GM18505 (cell line): Measurements from ENCODE around the gene KLHL40.

Source experiments
- ATAC-seq: cut with Tn5 transposase; IDR thresholded peaks from one replicate; pipeline ENCODE4 v1.9.1; 2021; ENCODE audit not compliant: unreplicated experiment
- POLR2A ChIP-seq: IDR thresholded peaks from 4 replicates; pipeline ENCODE4 v1.6.1; 2011; ENCODE audit warnings: borderline replicate concordance; ENCODE audit not compliant: insufficient read depth, insufficient read length; ENCODE audit errors: extremely low read depth

The KLHL40 gene

DNA sequence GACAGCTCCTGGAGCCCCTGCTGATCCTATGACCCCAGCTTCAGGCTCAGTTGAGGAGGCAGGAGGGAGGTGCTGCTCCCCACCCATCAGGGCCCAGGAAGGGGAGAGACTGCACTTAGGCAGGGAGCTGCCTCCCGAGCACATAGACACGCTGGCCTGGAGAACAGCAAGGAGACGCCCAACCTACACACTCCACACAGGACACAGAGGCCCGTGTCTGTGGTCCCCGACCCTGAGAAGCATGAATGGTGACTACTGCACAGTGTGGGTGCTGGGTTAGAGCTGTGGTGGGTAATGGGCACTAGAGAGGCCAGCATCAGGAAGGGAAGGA lies 18.3 kb downstream of the KLHL40 start:
- no peak for TF ChIP-seq POLR2A
- ATAC-seq, result no peak

DNA sequence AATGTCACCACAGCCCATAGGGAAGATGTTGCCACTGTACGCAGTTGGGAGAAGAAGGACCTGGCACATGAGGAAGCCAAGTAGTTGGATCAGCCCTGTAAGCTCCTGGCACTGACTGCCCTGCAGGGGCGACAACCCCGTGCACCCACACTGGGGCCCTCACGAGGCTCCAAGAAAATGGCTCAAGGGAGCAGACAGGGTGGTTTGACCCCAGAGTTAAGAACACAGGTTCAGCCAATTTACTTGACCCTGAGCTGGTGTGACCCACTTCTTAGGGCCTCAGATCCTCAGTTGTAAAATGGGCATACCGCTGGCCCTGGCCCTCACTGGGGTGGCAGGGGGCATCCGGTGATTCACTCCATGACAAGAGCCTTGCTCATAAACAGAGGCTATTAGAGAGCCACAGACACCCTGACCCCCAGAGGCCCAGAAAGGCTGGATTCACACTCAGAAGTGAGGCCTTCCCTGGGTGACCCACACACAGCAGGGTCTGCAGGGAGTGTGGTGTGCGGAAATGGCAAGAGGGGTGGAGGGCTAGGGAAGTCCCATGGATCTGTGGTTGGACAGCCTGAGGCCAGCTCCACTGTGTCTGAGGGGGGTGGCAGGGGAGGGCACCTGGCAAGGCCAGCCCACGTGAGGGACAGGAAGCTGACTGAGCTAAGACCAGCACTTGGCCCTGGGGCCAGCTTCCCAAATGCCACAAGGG lies 19.0 kb downstream of the KLHL40 start:
- TF ChIP-seq POLR2A, result no peak
- no peak for ATAC-seq

DNA sequence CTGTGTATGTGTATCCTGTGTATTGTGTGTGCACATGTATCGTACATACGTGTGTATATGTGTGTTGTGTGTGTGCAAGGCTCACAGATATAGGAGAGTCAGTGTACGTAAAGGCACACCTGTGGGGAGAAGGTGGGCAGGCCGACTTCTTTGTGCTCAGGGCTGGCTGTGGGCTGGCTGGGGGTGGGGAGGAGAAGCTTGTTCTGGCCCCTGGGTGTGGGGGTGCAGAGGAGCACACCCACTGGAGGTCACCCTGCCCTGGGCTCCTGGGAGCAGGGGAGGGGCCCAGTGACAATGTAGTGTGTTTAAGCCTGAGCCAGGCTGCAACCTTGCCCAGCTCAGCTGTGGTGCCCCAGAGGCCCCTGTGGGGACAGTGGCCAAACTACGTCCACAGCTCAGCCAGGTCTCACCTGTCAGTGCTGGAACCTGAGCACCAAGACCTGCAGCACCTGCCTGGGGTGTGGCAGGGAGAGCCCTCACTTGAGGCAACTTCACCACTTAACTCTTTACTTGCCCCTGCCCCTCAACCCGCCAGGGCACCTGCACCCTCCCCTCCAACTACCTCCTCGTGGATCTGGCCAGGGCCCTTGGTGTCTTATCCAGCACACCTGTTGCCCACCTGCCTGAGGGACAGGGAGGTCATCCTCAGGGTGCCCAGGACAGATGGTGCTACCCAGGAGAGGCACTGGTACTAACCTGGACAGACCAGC lies 19.9 kb downstream of the KLHL40 start:
- no peak for ATAC-seq

DNA sequence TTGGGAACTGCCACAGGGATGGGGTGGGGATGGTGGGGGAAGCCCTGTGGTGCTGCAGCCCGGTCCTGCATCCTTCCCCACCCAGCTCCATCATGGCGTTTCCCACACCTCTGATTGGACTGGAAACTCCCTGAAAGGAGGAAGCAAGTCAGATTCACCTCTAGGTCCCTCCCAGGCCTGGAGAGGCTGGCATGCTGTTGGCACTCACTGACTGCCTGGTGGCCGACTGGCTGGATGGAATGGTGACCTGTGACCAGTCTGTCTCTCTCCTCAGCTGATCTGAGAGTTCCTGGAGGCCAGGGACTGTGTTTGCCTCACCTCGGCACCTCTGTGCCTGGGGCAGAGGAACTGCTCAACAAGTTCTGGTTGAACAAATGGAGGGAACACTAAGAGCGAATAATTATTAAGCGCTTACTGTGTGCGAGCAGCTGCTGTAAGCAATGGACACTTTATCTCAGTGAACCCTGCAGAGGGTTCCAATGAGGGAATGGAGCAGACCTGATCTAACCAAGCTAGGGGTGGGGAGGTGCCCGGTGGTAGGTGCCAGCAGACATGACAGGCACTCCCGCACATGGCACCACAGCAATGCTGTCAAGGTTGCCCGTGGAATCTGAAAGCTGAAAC lies 20.7 kb downstream of the KLHL40 start:
- no peak for TF ChIP-seq POLR2A
- no peak for ATAC-seq

More for the DNA sequence above, 19.9 kb downstream of the KLHL40 start:
- no peak for TF ChIP-seq POLR2A

DNA sequence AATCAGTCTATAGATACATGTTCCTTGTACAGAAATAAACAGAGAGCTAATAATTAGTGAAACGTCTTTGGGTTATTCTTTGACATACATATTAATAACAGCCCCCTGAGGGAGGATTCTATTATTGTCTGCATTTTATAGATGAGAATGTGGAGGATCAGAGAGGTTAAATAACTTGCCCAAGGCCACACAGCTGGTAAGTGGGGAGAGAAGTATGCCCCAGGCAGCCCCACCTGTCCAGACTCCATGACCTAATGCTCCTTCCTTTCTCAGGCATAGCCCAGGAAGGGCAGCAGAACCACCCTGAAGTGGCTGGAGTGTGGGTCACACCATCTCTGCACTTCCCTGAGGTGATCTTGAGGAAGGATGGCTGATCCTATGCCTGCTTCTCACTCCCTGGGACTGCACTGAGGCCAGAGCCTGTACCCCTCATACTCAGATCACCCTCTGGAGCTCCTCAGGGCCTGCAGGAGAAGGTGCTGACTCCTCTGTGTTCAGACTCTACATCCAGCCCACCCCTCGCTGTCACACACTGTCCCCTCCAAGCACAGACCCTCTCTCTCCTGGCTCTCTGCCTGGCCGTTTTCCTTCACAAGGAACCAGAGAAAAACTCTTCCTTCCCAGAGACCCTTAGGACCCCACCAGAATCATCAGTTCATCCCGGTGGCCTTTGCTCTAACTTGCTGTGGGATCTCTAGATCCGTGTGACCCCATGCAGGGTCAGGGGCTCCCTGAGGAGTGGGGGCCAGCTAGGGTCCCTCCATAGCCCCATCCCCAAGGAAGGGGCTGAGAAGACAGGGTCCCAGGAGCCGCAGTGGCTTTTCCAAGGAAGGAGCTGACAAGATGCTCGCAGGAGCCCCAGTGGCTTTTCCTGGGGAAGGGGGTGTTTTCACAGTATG lies 21.6 kb downstream of the KLHL40 start:
- no peak for ATAC-seq
- TF ChIP-seq POLR2A, result no peak

DNA sequence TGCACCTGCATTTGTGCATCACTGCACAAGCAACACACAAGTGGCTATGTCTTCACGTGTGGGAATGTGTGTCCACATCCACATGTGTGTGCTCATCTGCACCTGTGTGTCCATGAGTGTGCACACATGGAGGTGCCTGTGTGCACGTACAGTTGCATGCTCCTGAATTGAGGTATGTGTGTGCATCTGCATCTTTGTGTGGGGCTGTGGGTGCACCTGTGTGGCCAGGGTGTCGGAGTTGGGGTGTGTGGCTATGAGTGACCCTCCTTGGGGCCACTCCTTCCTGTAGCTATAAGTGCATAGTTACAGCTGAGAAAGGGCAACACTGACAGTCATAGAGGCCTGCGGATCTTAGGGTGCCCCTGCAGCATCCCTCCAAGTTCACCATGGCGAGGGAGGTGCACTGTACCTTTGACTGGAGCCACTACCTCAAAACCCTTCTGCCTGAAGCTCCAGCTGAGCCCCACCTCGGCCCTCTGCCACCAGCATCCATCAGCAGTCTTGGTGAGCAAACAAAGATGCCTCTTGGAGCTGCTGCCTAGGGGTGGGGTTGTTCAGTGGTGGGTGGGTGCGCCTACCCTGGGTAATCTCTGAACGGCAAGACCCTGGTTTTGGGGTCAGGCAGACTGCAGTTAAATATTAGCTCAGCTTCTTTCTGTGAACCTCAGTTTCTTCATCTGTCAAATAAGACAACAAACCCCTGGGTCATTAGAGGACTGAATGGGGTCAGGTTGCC lies 22.5 kb downstream of the KLHL40 start:
- no peak for ATAC-seq
- no peak for TF ChIP-seq POLR2A

DNA sequence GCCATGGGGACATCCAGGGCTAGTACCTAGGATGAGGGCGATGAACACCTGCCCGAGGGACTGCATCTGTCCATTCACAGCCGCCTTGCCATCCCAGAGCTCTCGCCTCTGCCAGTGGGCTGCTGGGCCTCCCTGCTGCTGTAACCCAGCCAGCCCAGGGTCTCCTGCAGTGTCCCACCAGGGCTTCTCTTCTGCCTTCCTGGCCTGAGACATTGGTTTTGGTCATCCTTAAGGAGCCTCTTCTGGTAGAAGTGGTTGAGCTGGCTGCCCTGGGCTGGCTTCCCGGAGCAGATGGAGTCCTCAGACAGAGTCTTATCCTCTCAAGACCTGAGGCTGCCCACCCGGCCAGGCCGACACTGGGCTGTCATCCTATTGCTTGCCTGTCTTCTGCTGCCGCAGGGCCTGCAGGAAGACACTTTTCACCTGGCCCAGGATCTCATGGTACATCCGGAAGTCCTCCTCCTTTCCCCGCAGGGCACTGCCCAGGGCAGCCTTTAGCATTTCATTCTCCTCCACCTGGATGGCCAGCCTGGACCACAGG lies 23.3 kb downstream of the KLHL40 start:
- no peak for ATAC-seq
- no peak for TF ChIP-seq POLR2A

DNA sequence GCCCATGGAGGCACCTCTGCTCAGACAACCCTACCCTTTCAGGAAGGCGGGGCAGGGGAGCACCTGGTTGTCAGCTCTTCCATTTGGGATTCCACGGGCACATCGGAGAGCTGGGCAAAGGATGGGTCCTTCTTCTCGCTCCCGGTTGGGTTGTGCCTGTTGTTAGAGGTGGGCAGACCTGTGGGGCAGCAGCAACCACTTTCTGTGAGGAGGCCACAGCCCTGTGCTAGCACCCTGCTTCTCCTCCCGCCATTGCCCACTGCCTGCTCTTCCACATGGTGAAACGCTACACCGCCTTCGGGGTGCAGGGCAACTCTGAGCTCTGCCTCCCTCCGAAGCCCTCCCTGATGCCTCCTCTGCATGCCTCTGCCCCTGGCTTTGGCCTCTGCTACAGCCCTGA lies 24.3 kb downstream of the KLHL40 start:
- no peak for TF ChIP-seq POLR2A
- no peak for ATAC-seq

DNA sequence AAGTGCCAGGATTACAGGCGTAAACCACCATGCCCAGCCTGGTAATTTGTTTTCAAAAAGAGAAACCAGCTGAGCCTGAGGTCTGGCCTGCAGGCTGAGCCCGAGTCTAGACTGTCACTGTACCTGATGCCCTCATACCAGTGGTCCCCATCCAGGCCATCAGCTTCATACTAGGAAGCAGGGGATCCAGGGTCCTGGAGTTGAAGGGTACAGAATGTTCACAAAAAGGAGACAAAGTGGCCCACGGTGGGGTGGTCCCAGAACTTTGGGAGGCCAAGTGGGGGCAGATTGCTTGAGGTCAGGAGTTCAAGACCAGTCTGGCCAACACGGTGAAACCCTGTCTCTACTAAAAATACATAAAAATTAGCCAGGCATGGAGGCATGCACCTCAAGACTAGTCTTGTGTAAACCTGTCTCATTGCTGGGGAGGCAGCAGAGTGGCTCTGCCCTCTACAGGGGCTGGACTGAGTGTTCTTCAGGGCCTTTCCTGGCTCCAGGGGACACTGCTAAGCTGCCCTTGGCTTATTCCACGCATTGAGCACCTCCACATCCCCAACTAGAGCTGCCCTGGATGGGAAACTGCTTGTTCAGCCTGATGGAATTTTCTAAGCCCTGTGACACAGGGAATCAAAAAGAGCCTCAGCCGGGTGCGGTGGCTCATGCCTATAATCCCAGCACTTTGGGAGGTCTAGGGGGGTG lies 25.1 kb downstream of the KLHL40 start:
- ATAC-seq, result no peak
- no peak for TF ChIP-seq POLR2A

DNA sequence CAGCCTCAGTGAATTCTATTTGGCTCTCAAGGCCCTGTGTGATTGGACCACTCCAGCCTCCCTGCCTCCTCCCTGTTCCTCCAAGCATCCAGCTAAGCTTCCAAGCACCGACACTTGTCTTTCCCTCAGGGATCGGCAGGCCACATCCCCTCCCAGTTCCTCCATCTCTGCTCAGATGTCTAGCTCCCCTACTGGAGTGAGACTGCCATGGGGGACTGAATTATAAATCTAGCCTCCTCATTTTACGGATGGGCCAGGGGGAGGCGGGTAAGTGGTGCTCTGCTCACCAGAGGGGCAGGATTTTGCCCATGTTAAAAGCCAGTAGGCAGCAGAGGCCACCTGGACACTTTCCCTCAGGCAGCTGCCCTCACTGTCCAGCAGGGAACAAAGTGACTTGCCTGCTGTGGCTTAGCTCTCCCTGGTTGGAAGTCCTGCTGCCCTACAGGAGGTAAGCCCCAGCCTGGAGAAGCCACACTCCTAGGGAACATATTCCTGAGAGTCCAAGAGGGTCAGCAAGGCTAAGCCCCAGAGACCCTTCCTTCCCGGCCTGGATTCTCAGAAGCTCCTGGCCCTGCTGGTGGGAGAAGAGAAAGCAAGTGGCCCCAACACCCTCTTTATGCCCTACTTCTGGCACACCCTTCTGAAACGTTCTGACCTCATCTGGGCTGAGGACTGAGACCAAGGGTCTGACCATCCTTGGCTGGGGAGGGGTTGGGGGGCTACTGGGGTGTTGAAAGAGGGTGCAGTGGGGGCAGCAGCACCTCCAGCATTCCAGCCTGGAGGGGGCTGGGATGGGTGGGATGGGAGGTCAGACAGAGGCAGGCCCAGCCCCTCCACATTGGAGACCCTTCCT lies 26.4 kb downstream of the KLHL40 start:
- ATAC-seq, result no peak
- TF ChIP-seq POLR2A, result no peak

DNA sequence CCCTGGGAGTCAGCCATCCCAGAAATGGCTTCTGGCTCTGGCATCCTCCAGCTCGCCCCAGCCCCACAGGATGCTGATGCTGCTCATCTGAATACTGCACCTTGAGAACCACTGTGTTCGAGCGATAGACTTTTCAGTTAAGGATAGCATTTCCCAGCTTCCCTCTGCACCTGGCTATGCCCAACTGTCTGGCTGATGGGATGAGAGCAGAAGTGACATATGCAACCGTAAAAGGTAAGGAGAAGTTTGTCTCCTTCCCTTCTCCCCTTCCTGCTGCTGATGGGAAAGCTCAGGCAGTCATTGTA lies 27.0 kb downstream of the KLHL40 start:
- ATAC-seq, result no peak
- no peak for TF ChIP-seq POLR2A
